Right lung (tissue), 5 donors: ENCODE data around the gene PTPRO. TPM values are rescaled to one million over a fixed set of nuclear protein-coding genes. Genes with fewer than 3 reads are reported as not detected.
A peak's percentile ranks its signal among the peaks of the same experiment; 100 is the strongest.

Experiments used
- DNase-seq, 2 donors: peaks; one replicate each; pipeline ENCODE4 v3.0.0-alpha.2; 2013
- polyA plus RNA-seq, 5 donors: library from polyadenylated mRNA; unstranded; fragments of 120-200 nt; gene quantifications; one replicate each; pipeline versions ENCODE4 v1.2.1 to v1.2.3, GENCODE V29; 2013; ENCODE audit warnings: inconsistent platforms in 1 of 5, low replicate concordance in 1 of 5; ENCODE audit not compliant: insufficient read length in 5 of 5, insufficient read depth in 1 of 5

Gene PTPRO
- polyA plus RNA-seq, 5 donors: 0.91 to 2.2 (median 1.5) TPM

DNA sequence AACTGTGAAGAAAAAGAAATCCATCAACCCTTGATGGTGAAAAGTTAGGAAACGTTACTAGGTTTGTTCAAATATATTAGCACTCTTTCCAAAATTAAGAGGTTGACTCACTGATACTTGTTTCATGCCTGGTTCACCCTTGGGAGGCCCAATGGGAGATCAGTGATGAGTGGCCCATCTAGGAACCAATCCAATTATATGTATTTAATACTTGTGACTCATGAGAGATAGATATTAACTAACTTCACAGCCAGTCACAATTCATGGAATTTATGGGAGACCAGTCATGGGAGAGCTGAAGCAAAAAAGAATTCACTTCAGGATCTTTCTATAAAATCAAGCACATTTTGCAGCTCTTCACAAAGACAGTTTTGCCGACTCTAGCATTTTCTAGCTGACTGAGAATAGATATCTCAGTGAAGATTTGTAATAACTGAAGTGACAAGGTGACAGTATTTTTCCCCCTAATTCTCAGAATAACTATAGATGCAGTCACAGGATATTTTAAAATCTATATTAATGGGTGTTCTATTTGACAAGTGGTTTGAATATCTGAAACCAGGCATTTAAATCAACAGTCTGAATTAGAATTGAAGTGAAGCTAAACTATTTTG, 236.7 kb downstream of the PTPRO start:
- DNase-seq: no peak

GRCh38 chr12:15561396-15561795, 239.1 kb downstream of the PTPRO start:
- DNase-seq: no peak

- DNase-seq: no peak
Measured at GRCh38 chr12:15562263-15562662, 240.0 kb downstream of the PTPRO start.

DNA sequence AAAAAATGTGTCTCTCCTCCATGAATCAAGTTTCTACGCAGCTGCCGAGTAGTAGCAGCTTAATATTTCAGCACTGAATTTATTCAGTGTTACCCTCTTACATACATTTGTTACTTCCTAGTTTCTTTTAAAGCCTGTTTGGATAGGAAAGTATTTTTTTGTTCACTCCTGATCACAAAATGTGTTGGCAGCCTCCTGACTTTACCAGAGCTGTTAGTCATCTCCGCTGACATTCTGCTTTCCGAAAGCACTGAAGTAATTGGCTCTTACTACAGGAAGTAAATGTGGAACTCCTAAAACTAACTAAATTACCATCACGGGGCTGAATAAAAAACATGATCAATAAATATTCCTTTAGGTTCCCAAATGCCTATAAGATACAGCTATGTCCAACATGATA, 241.4 kb downstream of the PTPRO start:
- DNase-seq: no peak

GRCh38 chr12:15574353-15574752, 252.0 kb downstream of the PTPRO start:
- no peak for DNase-seq

GRCh38 chr12:15575671-15576541, 253.6 kb downstream of the PTPRO start:
- DNase-seq: no peak

DNA sequence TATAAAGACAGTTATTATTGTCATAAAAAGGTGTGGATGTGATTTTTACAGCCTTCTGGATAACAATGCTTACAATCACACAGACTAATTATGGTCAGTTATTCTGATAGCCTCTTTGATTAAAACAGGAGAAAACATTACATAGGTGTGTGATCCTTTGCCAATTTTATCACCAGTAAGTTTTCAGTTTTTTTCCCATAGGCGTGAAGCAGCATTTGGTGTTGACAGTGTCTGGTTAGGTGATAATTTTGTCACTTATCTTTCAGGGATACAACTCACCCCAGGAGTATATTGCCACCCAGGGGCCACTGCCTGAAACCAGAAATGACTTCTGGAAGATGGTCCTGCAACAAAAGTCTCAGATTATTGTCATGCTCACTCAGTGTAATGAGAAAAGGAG, 258.1 kb downstream of the PTPRO start:
- DNase-seq: no peak

GRCh38 chr12:15581006-15581405, 258.7 kb downstream of the PTPRO start:
- DNase-seq: no peak

- DNase-seq: no peak
Measured at GRCh38 chr12:15583804-15584203, 261.5 kb downstream of the PTPRO start.

GRCh38 chr12:15584366-15585041, 262.2 kb downstream of the PTPRO start:
- DNase-seq: peak in 1 of 2 donors; percentile 43

DNA sequence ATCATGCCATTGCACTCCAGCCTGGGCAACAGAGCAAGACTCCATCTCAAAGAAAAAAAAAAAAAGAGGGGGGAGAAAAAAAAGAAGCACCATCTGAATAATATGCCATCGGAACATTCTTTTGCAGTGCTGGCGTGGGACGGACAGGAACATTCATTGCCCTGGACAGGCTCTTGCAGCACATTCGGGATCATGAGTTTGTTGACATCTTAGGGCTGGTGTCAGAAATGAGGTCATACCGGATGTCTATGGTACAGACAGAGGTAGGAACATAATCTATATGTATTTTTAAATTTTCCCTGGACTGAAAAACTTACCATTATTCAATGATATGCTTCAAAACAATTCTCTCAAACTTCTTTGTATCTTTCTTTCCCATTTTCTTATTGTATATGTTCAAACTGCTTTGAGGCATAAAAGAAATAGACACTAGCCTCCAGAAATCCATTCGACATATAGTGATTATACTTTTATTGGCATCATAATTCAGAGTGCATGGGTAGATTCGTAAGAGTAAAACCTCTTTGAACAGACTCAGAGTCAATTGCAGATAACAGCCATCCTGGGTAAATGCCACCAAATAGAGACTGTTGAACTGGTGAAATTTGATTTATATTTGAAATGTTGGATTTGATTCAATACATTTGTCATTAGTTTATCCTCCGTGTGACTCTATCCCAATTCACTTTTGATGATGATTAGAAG, 267.2 kb downstream of the PTPRO start:
- DNase-seq: no peak

GRCh38 chr12:15590180-15590826, 268.0 kb downstream of the PTPRO start:
- DNase-seq: peak; percentile 49 to 62

- no peak for DNase-seq
Measured at GRCh38 chr12:15591811-15592210, 269.5 kb downstream of the PTPRO start.

DNA sequence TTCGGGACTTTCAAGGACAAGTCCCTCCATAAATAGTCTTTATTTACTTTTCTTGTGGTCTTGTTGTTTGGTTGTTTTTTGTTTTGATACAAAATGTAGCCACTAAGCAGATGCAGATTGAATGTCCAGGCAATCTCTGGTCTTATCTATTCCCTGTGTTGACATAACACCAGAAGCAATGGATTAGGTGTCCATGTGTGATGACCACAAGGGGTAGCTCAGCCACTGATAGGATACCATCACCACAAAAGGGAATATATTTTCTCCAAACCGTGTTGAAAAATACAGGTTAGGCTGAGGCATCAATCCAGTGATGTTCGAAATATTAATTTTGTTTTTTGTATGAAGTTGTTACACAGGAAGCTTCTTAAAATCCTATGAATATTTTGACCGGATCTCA, 270.6 kb downstream of the PTPRO start:
- no peak for DNase-seq

DNA sequence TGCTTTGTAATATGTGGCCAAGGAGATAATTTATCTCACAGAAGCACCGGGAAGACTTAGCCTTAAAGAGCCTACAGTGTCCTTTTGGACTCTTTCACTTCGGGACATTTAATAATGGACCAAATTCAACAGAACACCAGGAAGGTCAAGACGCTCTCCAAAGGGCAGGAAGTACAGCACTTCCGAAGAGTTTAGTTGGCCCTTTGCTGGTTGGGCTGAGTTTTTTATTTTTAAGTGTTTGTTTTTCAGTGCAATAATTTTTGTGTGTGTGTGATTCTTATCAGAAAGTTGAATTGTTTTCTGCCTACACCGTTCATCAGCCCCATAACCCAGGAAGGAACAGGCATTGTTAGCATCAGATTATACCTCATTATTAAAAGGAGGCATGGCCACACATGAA, 273.9 kb downstream of the PTPRO start:
- no peak for DNase-seq

- DNase-seq: no peak
Measured at GRCh38 chr12:15597125-15597830, 275.0 kb downstream of the PTPRO start.

DNA sequence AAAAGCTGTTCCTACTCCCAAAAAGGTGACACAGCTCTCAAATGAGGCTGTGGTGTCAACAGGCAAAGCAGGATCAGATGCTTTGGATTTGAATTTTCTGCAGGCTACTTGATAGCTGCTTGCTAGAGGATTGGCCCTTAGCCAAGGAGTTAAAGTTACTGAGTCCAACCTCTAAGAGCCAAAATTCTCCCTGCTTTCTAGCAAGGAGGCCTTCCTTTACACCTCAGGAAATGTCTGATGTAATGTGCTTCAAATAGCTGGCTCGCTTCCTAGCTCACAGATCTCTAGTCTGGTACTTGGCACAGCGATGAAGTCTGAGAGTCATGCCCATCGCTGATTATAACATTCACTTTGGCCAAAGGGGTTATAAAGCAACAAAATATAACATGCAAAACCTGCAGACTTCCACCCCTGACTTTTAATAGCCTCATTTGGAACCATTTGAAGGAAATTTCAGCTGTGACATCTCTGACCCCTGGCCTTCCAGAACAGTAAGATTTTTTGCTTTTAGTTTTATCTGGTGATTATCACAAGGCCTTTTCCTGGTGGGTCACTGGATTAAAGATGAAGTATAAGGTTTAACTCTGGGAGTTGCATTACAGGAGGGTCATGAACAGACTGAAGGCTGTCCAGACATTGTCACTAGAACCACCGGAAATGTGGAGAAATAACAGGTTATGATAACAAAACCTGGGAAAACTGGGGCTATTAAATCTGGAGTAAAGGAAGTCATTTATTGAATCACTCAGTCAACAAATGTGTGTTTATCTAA, 277.1 kb downstream of the PTPRO start:
- peak; percentile 48 to 49 for DNase-seq

- no peak for DNase-seq
Measured at GRCh38 chr12:15600223-15600935, 278.1 kb downstream of the PTPRO start.

GRCh38 chr12:15601210-15601800, 279.0 kb downstream of the PTPRO start:
- DNase-seq: no peak
